Umbilical cord (tissue), 2 donors: ENCODE data around the gene RNPS1. TPM values are rescaled to one million over a fixed set of nuclear protein-coding genes. Genes with fewer than 3 reads are reported as not detected.
A peak's percentile ranks its signal among the peaks of the same experiment; 100 is the strongest.

Source experiments
- DNase-seq: peaks from one replicate; pipeline ENCODE4 v3.0.0-alpha.2; 2015; ENCODE audit warnings: low spot score
- total RNA-seq: library from RNA; depleted of rRNA; stranded (reverse); fragments of >200 nt; gene quantifications from one replicate; pipeline ENCODE4 v1.2.3, GENCODE V29; 2014; ENCODE audit warnings: low replicate concordance; ENCODE audit not compliant: insufficient read depth

The RNPS1 gene
- total RNA-seq, 1 donor from 2014 or later, result 51.3 TPM

- no peak for DNase-seq
Observed at GRCh38 chr16:2213817-2214718, 53.9 kb downstream of the RNPS1 start.

- DNase-seq, result no peak
Observed at GRCh38 chr16:2212362-2213324, 55.3 kb downstream of the RNPS1 start.

- no peak for DNase-seq
Observed at GRCh38 chr16:2211923-2212347, 56.0 kb downstream of the RNPS1 start.

- no peak for DNase-seq
Observed at GRCh38 chr16:2210386-2211365, 57.2 kb downstream of the RNPS1 start, which contains the start of gene BRICD5. Gene BRICD5 (minus strand): TSS chr16:2210863. CDS start chr16:2210833, 30 bp downstream.

GRCh38 chr16:2210009-2210332 lies 58.0 kb downstream of the RNPS1 start:
- DNase-seq, result no peak

- no peak for DNase-seq
Observed at GRCh38 chr16:2209258-2210008, 58.5 kb downstream of the RNPS1 start.

- no peak for DNase-seq
Observed at GRCh38 chr16:2208772-2209171, 59.2 kb downstream of the RNPS1 start.

GRCh38 chr16:2208308-2208707 lies 59.6 kb downstream of the RNPS1 start:
- DNase-seq, result no peak

GRCh38 chr16:2207872-2208271 lies 60.1 kb downstream of the RNPS1 start:
- DNase-seq, result no peak

GRCh38 chr16:2206780-2207433 lies 61.0 kb downstream of the RNPS1 start:
- no peak for DNase-seq

- DNase-seq, result no peak
Observed at GRCh38 chr16:2206420-2206779, 61.5 kb downstream of the RNPS1 start.

- no peak for DNase-seq
Observed at GRCh38 chr16:2205967-2206313, 62.0 kb downstream of the RNPS1 start.

GRCh38 chr16:2205104-2205966 lies 62.6 kb downstream of the RNPS1 start, which contains the start of gene MLST8:
Gene MLST8 (plus strand): TSS chr16:2205454. CDS start chr16:2206086, 632 bp downstream.
- peak; percentile 92 for DNase-seq

GRCh38 chr16:2204416-2205103 lies 63.4 kb downstream of the RNPS1 start:
- DNase-seq, result no peak
